ENCODE measurements around the gene NRXN3.

The NRXN3 gene

GRCh38 chr14:79334272-79334671 lies 1164.1 kb downstream of the NRXN3 start:
- H3K4me1 Mint-ChIP-seq, result no peaks in the 10 kb centered on the region
- no peak for TF ChIP-seq CTCF (IDR thresholded peaks at IDR 0.05; ENCODE audit: unreplicated experiment in 3 of 3)
- peaks cover 3% of the 10 kb centered on the region for H3K9me3 Mint-ChIP-seq
- peaks cover 13% of the 10 kb centered on the region for H3K36me3 Mint-ChIP-seq (ENCODE audit: low read depth)
- H3K27me3 Mint-ChIP-seq (ENCODE audit: low read depth), result no peaks in the 10 kb centered on the region
- no peak overlapping the region for H3K27ac Mint-ChIP-seq
- no peak overlapping the region for H3K4me3 Mint-ChIP-seq

- Mint-ChIP-seq H3K4me1 (peaks cover 5% of the 10 kb centered on the region), H3K4me3 (no peak overlapping the region), H3K27me3 (ENCODE audit: low read depth) (no peaks in the 10 kb centered on the region), H3K9me3 (peaks cover 3% of the 10 kb centered on the region), H3K36me3 (ENCODE audit: low read depth) (peaks cover 17% of the 10 kb centered on the region), H3K27ac (no peak overlapping the region)
- TF ChIP-seq CTCF (IDR thresholded peaks at IDR 0.05; ENCODE audit: unreplicated experiment in 3 of 3), result no peak
Observed at GRCh38 chr14:79337761-79338160, 1167.6 kb downstream of the NRXN3 start.

GRCh38 chr14:79342942-79343341 lies 1172.8 kb downstream of the NRXN3 start:
- no peak for TF ChIP-seq CTCF (IDR thresholded peaks at IDR 0.05; ENCODE audit: unreplicated experiment in 3 of 3)
- H3K9me3 Mint-ChIP-seq, result no peaks in the 10 kb centered on the region
- peaks cover 9% of the 10 kb centered on the region for H3K36me3 Mint-ChIP-seq (ENCODE audit: low read depth)
- no peaks in the 10 kb centered on the region for H3K27me3 Mint-ChIP-seq (ENCODE audit: low read depth)
- no peak overlapping the region for H3K4me3 Mint-ChIP-seq
- no peak overlapping the region for H3K27ac Mint-ChIP-seq
- peaks cover 5% of the 10 kb centered on the region for H3K4me1 Mint-ChIP-seq

GRCh38 chr14:79351011-79351410 lies 1180.8 kb downstream of the NRXN3 start:
- Mint-ChIP-seq H3K4me3 (no peak overlapping the region), H3K4me1 (peaks cover 19% of the 10 kb centered on the region), H3K9me3 (peaks cover 2% of the 10 kb centered on the region), H3K27ac (no peak overlapping the region), H3K36me3 (ENCODE audit: low read depth) (peaks cover 4% of the 10 kb centered on the region), H3K27me3 (ENCODE audit: low read depth) (no peaks in the 10 kb centered on the region)
- no peak for TF ChIP-seq CTCF (IDR thresholded peaks at IDR 0.05; ENCODE audit: unreplicated experiment in 3 of 3)

GRCh38 chr14:79352076-79352630 lies 1182.0 kb downstream of the NRXN3 start:
- no peak for TF ChIP-seq CTCF (IDR thresholded peaks at IDR 0.05; ENCODE audit: unreplicated experiment in 3 of 3)
- Mint-ChIP-seq H3K36me3 (ENCODE audit: low read depth) (no peaks in the 10 kb centered on the region), H3K9me3 (peaks cover 2% of the 10 kb centered on the region), H3K4me3 (no peak overlapping the region), H3K4me1 (peaks cover 23% of the 10 kb centered on the region), H3K27ac (peak overlapping the region; percentile 19 to 76 (median 56)), H3K27me3 (ENCODE audit: low read depth) (no peaks in the 10 kb centered on the region)

- H3K27ac Mint-ChIP-seq, result peak overlapping the region in 1 of 3 experiments; percentile 29
- peaks cover 2% of the 10 kb centered on the region for H3K9me3 Mint-ChIP-seq
- H3K4me3 Mint-ChIP-seq, result no peak overlapping the region
- no peaks in the 10 kb centered on the region for H3K36me3 Mint-ChIP-seq (ENCODE audit: low read depth)
- no peak for TF ChIP-seq CTCF (IDR thresholded peaks at IDR 0.05; ENCODE audit: unreplicated experiment in 3 of 3)
- H3K27me3 Mint-ChIP-seq (ENCODE audit: low read depth), result no peaks in the 10 kb centered on the region
- H3K4me1 Mint-ChIP-seq, result peaks cover 23% of the 10 kb centered on the region
Observed at GRCh38 chr14:79354336-79354735, 1184.2 kb downstream of the NRXN3 start.
